HepG2 (cell line): ENCODE measurements around the gene HSD3B7. TPM values are rescaled to one million over a fixed set of nuclear protein-coding genes. Genes with fewer than 3 reads are reported as not detected.
A peak's percentile ranks its signal among the peaks of the same experiment; 100 is the strongest.

ENCODE experiments used
- CREB1 ChIP-seq, 2 experiments: fragments of 450-650 bp in 1 of 2; IDR thresholded peaks; 2 replicates each; pipeline ENCODE4 v1.6.1; 2016 to 2017; ENCODE audit warnings: control low read depth in 1 of 2, mild to moderate bottlenecking in 1 of 2, missing compliant biosample characterization in 1 of 2, missing genetic modification characterization in 1 of 2
- ERF ChIP-seq: IDR thresholded peaks from 2 replicates; pipeline ENCODE4 v1.6.1; 2018; ENCODE audit warnings: missing biosample characterization, missing genetic modification reagents
- FIP1L1 ChIP-seq: fragments of 200-400 bp; formaldehyde crosslinking; IDR thresholded peaks from 2 replicates; pipeline ENCODE4 v1.6.1; 2018; ENCODE audit warnings: low read depth, mild to moderate bottlenecking, low read length, moderate library complexity, borderline replicate concordance; ENCODE audit not compliant: insufficient read depth
- GATA4 ChIP-seq: sonication (generic); IDR thresholded peaks from 2 replicates; pipeline ENCODE4 v1.6.1; 2016; ENCODE audit warnings: antibody characterized with exemption, low read depth, borderline replicate concordance
- HDAC2 ChIP-seq: sonication (generic); formaldehyde crosslinking; IDR thresholded peaks from 2 replicates; pipeline ENCODE4 v1.4.0; 2020; ENCODE audit warnings: missing genetic modification reagents
- KAT7 ChIP-seq: IDR thresholded peaks from 2 replicates; pipeline ENCODE4 v1.6.1; 2018; ENCODE audit warnings: borderline replicate concordance, missing compliant biosample characterization
- MLLT10 ChIP-seq: sonication (generic); formaldehyde crosslinking; IDR thresholded peaks from 2 replicates; pipeline ENCODE4 v1.4.0; 2020; ENCODE audit warnings: missing genetic modification reagents
- TBX2 ChIP-seq: sonication (generic); formaldehyde crosslinking; IDR thresholded peaks from 2 replicates; pipeline ENCODE4 v1.5.0; 2020; ENCODE audit warnings: missing genetic modification reagents, mild to moderate bottlenecking, borderline replicate concordance
- ZBTB1 ChIP-seq: sonication (generic); formaldehyde crosslinking; IDR thresholded peaks from 2 replicates; pipeline ENCODE4 v1.4.0; 2020; ENCODE audit warnings: missing genetic modification reagents, borderline replicate concordance
- ZBTB21 ChIP-seq: sonication (generic); formaldehyde crosslinking; IDR thresholded peaks from 2 replicates; pipeline ENCODE4 v1.4.0; 2020; ENCODE audit warnings: missing genetic modification reagents
- ZBTB7B ChIP-seq: sonication (generic); formaldehyde crosslinking; IDR thresholded peaks from 2 replicates; pipeline ENCODE4 v1.4.0; 2020; ENCODE audit warnings: missing genetic modification reagents
- ZBTB8A ChIP-seq: sonication (generic); formaldehyde crosslinking; IDR thresholded peaks from 2 replicates; pipeline ENCODE4 v1.4.0; 2020; ENCODE audit warnings: mild to moderate bottlenecking, low read depth, missing genetic modification reagents, borderline replicate concordance
- ZNF12 ChIP-seq: sonication (generic); formaldehyde crosslinking; IDR thresholded peaks from 2 replicates; pipeline ENCODE4 v1.5.0; 2020; ENCODE audit warnings: missing genetic modification reagents
- ZNF24 ChIP-seq: fragments of 450-650 bp; IDR thresholded peaks from 2 replicates; pipeline ENCODE4 v1.6.1; 2017; ENCODE audit warnings: antibody characterized with exemption, mild to moderate bottlenecking
- ZNF260 ChIP-seq: sonication (generic); formaldehyde crosslinking; IDR thresholded peaks from 2 replicates; pipeline ENCODE4 v1.4.0; 2020; ENCODE audit warnings: missing genetic modification reagents, low read depth, mild to moderate bottlenecking, borderline replicate concordance
- ZNF792 ChIP-seq: IDR thresholded peaks from 2 replicates; pipeline ENCODE4 v1.6.1; 2016
- polyA plus RNA-seq, 8 experiments: library from polyadenylated mRNA; depleted of rRNA in 3 of 8; stranded (reverse) in 7 of 8; unstranded in 1 of 8; fragments of >200 nt; fragmentation: Illumina TruSeq in 4 of 8; extraction: Trizol in 4 of 8; gene quantifications; 2 replicates each; pipeline versions ENCODE4 v1.2.1 to v1.2.3, GENCODE V29; 2011 to 2016; ENCODE audit warnings: low read depth in 4 of 8, missing spikeins in 1 of 8, mixed read lengths in 1 of 8; ENCODE audit not compliant: insufficient read depth in 1 of 8
- total RNA-seq, 5 experiments: library from RNA; depleted of rRNA; stranded (reverse); fragments of >200 nt; fragmentation: Illumina TruSeq; extraction: Trizol; gene quantifications; 2 replicates each; pipeline ENCODE4 v1.2.3, GENCODE V29; 2016; ENCODE audit warnings: low read depth in 1 of 5
- TF ChIP-seq, protein P1 (sequence below): sonication (generic); formaldehyde crosslinking; IDR thresholded peaks from 2 replicates; pipeline ENCODE4 v1.5.0; 2020; ENCODE audit warnings: missing genetic modification reagents
- TF ChIP-seq, protein P2 (sequence below): sonication (generic); formaldehyde crosslinking; IDR thresholded peaks from 2 replicates; pipeline ENCODE4 v1.5.0; 2020; ENCODE audit warnings: mild to moderate bottlenecking, missing genetic modification reagents
- TF ChIP-seq, protein P3 (sequence below): sonication (generic); formaldehyde crosslinking; IDR thresholded peaks from 2 replicates; pipeline ENCODE4 v1.4.0; 2020; ENCODE audit warnings: mild to moderate bottlenecking, missing genetic modification reagents
- TF ChIP-seq, protein P4 (sequence below), 2 experiments: IDR thresholded peaks; 2 replicates each; pipeline ENCODE4 v1.6.1; 2011 to 2012; ENCODE audit warnings: low read length in 2 of 2, borderline replicate concordance in 1 of 2, low read depth in 1 of 2, mild to moderate bottlenecking in 1 of 2, moderate library complexity in 1 of 2

Gene HSD3B7
- total and polyA plus RNA-seq, 2 of the 13 experiments (the other 11 are each of a cell fraction or from before 2014, with no cell fraction given), result 32.9 to 69.7 TPM

DNA sequence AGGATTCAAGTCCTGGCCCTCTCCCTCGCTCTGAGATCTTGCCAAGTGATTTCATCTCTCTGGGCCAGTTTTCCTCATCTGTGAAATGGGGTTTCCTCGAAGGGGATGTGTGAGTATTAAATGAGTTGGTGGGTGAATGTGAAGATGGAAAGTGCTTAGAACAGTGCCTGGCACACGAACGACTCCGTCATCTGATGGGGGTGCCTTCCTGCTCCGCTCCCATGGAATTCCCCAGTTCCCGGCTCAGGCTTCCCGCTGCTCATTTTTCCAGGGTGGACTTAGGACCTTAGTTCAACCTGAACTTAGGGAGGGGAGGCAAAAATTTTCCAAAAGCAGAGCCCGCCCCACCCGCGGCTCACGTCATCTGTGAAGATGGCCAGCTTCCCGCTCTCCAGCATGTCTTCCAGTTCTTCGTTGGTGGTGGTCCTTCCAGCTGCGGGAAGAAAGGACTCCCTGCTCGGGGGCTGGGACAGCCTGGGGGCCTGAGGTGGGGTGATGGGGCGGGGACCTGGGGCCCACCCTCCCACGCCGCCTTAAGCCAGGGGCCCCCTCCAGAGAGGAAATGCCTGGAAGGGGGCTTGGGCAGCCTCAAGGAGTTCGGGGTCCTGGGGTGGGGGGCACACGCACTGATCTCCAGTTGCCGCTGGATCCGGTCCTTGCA, 11.4 kb downstream of the HSD3B7 start (continued):
- TF ChIP-seq, protein P1, sequence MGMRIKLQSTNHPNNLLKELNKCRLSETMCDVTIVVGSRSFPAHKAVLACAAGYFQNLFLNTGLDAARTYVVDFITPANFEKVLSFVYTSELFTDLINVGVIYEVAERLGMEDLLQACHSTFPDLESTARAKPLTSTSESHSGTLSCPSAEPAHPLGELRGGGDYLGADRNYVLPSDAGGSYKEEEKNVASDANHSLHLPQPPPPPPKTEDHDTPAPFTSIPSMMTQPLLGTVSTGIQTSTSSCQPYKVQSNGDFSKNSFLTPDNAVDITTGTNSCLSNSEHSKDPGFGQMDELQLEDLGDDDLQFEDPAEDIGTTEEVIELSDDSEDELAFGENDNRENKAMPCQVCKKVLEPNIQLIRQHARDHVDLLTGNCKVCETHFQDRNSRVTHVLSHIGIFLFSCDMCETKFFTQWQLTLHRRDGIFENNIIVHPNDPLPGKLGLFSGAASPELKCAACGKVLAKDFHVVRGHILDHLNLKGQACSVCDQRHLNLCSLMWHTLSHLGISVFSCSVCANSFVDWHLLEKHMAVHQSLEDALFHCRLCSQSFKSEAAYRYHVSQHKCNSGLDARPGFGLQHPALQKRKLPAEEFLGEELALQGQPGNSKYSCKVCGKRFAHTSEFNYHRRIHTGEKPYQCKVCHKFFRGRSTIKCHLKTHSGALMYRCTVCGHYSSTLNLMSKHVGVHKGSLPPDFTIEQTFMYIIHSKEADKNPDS (CRISPR knock-in tag), result no peak
- no peak for TF ChIP-seq KAT7 (CRISPR knock-in tag)
- TF ChIP-seq CREB1 (IDR thresholded peaks at IDR 0.05), result peak; percentile 61
- peak; percentile 84 for TF ChIP-seq CREB1 (CRISPR knock-in tag; IDR thresholded peaks at IDR 0.05)
- TF ChIP-seq ZNF24, result no peak
- TF ChIP-seq ZNF792, result peak; percentile 44; the same call in 1 of the 2 replicates
- TF ChIP-seq HDAC2 (CRISPR knock-in tag), result peak; percentile 76
- no peak for TF ChIP-seq ZNF12 (CRISPR knock-in tag)
- TF ChIP-seq FIP1L1, result no peak
- no peak; the same call in 1 of the 2 replicates for TF ChIP-seq GATA4
- TF ChIP-seq TBX2 (CRISPR knock-in tag), result peak; percentile 66
- no peak for TF ChIP-seq MLLT10 (CRISPR knock-in tag)
- TF ChIP-seq ERF, result no peak
- TF ChIP-seq ZNF260 (CRISPR knock-in tag), result no peak
- TF ChIP-seq, protein P2, sequence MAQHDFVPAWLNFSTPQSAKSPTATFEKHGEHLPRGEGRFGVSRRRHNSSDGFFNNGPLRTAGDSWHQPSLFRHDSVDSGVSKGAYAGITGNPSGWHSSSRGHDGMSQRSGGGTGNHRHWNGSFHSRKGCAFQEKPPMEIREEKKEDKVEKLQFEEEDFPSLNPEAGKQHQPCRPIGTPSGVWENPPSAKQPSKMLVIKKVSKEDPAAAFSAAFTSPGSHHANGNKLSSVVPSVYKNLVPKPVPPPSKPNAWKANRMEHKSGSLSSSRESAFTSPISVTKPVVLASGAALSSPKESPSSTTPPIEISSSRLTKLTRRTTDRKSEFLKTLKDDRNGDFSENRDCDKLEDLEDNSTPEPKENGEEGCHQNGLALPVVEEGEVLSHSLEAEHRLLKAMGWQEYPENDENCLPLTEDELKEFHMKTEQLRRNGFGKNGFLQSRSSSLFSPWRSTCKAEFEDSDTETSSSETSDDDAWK, result no peak
- TF ChIP-seq, protein P3, sequence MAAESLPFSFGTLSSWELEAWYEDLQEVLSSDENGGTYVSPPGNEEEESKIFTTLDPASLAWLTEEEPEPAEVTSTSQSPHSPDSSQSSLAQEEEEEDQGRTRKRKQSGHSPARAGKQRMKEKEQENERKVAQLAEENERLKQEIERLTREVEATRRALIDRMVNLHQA (CRISPR knock-in tag), result no peak
- TF ChIP-seq, protein P4, sequence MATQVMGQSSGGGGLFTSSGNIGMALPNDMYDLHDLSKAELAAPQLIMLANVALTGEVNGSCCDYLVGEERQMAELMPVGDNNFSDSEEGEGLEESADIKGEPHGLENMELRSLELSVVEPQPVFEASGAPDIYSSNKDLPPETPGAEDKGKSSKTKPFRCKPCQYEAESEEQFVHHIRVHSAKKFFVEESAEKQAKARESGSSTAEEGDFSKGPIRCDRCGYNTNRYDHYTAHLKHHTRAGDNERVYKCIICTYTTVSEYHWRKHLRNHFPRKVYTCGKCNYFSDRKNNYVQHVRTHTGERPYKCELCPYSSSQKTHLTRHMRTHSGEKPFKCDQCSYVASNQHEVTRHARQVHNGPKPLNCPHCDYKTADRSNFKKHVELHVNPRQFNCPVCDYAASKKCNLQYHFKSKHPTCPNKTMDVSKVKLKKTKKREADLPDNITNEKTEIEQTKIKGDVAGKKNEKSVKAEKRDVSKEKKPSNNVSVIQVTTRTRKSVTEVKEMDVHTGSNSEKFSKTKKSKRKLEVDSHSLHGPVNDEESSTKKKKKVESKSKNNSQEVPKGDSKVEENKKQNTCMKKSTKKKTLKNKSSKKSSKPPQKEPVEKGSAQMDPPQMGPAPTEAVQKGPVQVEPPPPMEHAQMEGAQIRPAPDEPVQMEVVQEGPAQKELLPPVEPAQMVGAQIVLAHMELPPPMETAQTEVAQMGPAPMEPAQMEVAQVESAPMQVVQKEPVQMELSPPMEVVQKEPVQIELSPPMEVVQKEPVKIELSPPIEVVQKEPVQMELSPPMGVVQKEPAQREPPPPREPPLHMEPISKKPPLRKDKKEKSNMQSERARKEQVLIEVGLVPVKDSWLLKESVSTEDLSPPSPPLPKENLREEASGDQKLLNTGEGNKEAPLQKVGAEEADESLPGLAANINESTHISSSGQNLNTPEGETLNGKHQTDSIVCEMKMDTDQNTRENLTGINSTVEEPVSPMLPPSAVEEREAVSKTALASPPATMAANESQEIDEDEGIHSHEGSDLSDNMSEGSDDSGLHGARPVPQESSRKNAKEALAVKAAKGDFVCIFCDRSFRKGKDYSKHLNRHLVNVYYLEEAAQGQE (IDR thresholded peaks at IDR 0.05; ENCODE audit: borderline replicate concordance in 1 of 2, low read depth in 1 of 2, low read length in 2 of 2), result peak in 1 of 2 experiments; percentile 83; a peak in 2 of 4 replicates
- TF ChIP-seq ZBTB8A (CRISPR knock-in tag), result no peak
- TF ChIP-seq ZBTB1 (CRISPR knock-in tag), result no peak
- 0 out of 2 replicates have a peak, but pooled peaks have one; percentile 5 for TF ChIP-seq ZBTB7B (CRISPR knock-in tag)
- peak; percentile 59; the same call in 1 of the 2 replicates for TF ChIP-seq ZBTB21
